Skin epidermis (tissue), 12 donors: Measurements from ENCODE around the gene HOXA4.

Source experiments
- H3K27ac ChIP-seq, 21 experiments: fragments of 200-600 bp; sonication (generic) in 11 of 21; one replicate each; pipeline ENCODE4 v1.5.0; 2020; ENCODE audit warnings: mild to moderate bottlenecking in 3 of 21, inconsistent platforms in 2 of 21, moderate library complexity in 2 of 21
- H3K4me3 ChIP-seq, 7 experiments: fragments of 200-600 bp; sonication (generic) in 2 of 7; one replicate each; pipeline ENCODE4 v1.5.0; 2020; ENCODE audit warnings: inconsistent platforms in 2 of 7, mild to moderate bottlenecking in 2 of 7, moderate library complexity in 1 of 7

The HOXA4 gene

DNA sequence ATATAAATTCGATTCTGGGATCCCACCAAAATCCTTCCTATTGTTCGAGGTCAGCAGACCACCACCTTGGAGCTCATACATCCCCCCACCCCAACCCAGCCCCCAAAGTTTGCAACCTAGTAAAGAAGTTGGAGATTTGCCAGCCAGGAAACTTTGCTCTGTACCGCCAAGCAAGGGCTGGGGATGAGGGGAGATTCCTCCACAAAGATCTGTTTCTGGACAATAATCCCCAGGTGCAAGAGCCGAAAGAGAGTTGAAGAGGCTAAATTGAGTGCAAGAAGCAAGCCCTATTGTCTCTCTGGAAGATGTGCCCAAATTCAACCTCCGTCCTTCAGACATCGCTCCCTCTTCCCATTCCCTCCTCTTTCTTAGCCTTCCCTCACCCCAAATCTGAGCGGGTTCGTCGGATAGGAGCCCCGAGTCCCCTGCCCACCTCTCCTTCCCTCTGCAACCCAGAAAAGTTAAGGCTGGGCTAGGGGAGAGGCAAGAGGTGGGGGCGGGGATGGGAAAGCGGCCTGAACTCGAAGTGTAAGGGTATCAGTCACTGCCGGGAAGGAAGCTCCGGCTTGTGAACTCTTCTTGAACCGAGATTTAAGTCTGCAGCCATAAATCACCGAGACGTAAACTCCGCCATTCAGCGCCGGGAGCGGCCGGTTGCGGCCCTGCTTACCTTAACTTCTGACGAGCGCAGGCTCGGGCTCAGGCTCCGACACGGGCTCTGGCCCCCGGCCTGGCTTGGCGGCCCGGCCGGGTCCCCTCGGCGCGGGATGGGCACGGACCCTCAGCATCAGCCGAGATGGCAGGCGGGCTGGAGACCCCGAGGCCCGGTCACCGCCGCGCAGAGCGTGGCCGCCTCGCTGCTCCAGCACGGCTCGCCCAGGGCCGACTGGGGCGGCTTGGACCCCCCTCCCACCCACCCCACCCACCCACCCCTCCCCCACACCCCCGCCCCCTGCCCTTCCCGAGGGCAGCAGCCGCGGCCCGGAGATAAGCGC lies 17.3 kb downstream of the HOXA4 start:
- peak overlapping the region; percentile 21 to 47 (median 38) for H3K4me3 ChIP-seq
- peak overlapping the region in 18 of 21 experiments; percentile 37 to 88 (median 78) for H3K27ac ChIP-seq

DNA sequence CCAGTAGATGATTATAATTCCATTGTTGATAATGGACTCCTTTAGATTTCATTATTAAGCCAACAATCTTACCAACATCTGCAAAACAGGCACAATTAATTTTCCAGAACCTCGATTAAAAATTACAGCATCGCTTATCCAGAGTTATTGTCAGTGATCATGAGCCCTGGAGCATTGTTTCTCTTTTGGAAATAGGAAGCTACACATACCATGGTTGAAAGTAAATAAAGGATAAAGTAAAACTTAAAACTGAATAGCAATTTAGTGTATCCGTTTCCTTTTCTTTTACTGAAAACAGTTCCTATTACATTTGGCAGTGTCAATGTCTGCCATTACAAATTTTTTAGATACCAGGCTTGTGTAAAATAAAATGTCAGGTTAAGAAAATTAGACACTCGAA lies 18.2 kb downstream of the HOXA4 start:
- Histone ChIP-seq H3K27ac (peak overlapping the region in 1 of 21 experiments; percentile 83), H3K4me3 (peak overlapping the region in 1 of 7 experiments; percentile 46)

DNA sequence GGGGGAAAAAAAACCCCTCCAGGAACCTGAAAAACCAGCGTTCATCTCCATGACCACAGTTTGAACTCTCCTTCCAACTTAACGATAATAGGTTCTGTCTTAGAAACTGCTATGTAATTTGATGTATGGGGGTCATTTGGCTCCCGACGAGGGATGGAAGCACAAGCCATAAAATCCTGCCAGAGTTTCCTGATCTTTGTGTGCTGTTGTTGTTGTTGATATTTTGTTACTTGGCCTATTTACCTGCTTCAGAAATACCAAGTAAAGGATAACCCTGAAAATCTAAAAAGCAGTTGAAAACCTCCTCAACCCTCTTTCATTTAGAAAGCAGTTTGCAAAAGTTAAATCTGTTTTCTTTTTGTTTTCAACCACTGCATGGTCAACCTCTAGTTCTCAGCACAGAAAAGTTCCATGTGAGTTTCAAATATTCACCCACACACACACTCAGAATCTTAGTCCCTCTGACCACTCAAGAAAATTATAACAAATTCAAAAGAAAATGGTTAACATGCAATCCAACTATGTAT lies 18.7 kb downstream of the HOXA4 start:
- peak overlapping the region in 4 of 21 experiments; percentile 15 to 58 (median 33) for H3K27ac ChIP-seq
- no peak overlapping the region for H3K4me3 ChIP-seq

- Histone ChIP-seq H3K4me3 (peak overlapping the region in 2 of 7 experiments; percentile 24 to 28), H3K27ac (peak overlapping the region in 6 of 21 experiments; percentile 13 to 67 (median 46))
Measured at GRCh38 chr7:27111042-27111750, 19.4 kb downstream of the HOXA4 start.

DNA sequence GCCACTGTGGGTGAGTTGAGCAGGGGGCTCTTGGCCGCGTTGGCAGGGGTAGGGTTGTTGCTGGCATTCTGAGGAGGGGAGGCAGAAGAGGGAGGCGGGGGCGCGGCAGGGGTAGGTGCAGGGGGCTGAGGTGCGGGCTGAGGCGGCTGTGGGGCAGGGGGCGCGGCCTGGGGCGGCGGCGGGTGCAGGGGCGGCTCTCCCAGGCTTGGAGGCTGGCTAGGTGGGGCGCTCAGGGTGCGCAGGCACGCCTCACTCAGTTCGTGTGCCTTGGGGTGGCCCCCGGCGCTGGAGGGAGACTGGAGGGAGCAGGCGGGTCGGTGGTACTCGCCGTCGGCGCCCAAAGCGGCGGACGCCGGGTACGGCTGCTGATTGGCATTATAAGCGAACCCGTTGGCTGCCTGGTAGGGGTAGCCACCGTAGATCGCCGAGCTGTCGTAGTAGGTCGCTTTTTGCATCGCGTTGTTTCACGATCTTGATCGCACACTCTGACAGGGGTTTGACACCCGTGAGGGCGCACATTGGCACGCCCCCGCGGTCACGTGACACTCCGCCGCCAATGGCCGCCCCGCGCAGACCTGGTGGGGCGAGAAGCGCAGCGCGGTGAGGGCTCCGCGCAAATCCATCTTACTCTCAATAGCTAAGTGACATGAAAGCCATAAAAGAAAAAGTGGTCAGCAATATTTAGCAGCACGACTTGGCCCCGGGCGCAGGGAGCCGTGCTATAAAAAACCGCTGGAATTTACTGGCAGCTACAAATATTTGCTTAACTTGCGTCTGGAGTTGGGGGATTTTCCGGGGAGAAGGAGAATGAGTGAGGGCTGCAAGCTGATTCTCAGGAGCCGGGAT lies 20.1 kb downstream of the HOXA4 start:
- H3K27ac ChIP-seq, result peak overlapping the region in 8 of 21 experiments; percentile 13 to 67 (median 50)
- H3K4me3 ChIP-seq, result peak overlapping the region in 5 of 7 experiments; percentile 3 to 28 (median 10)

DNA sequence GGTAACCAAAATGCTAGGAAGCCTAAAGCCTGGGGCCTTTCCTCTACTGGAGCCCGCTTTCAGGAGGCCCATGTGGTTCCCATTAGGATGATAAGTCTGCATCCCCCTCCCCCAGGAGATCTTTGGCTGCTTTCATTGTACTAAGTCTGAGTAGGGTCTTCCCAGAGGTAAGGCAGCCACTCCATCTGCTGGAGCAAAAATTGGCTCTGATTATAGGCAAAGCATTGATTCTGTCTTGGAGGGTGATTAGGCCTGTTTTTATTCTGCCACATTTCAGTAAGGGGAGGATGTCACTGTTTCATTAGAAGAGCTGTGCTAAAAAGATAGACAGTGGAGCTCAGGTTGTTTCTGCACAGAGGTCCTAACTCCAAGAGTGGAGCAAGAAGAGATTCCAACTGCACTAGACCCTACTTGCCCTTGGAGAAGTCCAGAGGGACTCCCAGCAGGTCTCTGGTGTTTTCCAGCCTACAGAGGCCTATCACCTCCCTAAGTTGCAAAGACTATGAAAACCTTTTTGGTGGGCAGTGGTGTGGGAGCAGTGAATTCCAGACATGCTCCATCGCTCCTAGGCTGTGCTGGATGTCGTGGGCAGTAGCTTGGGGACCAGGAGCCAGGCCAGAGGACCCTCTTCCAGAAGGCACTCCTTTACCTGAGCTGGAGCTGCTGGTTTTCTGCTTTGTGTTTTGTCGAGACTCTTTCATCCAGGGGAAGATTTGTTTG lies 20.9 kb downstream of the HOXA4 start:
- Histone ChIP-seq H3K27ac (peak overlapping the region in 2 of 21 experiments; percentile 50 to 66), H3K4me3 (no peak overlapping the region)

GRCh38 chr7:27108390-27109127 lies 22.0 kb downstream of the HOXA4 start:
- peak overlapping the region in 3 of 7 experiments; percentile 6 to 15 (median 13) for H3K4me3 ChIP-seq

GRCh38 chr7:27107391-27108381 lies 22.9 kb downstream of the HOXA4 start:
- Histone ChIP-seq H3K27ac (peak overlapping the region in 11 of 21 experiments; percentile 5 to 74 (median 54)), H3K4me3 (peak overlapping the region in 3 of 7 experiments; percentile 6 to 15 (median 13))

More at GRCh38 chr7:27108390-27109127, 22.0 kb downstream of the HOXA4 start:
- H3K27ac ChIP-seq, result peak overlapping the region in 11 of 21 experiments; percentile 5 to 74 (median 54)

- peak overlapping the region in 2 of 7 experiments; percentile 9 to 29 for H3K4me3 ChIP-seq
- H3K27ac ChIP-seq, result peak overlapping the region in 5 of 21 experiments; percentile 8 to 74 (median 28)
Measured at GRCh38 chr7:27106901-27107240, 23.7 kb downstream of the HOXA4 start.

DNA sequence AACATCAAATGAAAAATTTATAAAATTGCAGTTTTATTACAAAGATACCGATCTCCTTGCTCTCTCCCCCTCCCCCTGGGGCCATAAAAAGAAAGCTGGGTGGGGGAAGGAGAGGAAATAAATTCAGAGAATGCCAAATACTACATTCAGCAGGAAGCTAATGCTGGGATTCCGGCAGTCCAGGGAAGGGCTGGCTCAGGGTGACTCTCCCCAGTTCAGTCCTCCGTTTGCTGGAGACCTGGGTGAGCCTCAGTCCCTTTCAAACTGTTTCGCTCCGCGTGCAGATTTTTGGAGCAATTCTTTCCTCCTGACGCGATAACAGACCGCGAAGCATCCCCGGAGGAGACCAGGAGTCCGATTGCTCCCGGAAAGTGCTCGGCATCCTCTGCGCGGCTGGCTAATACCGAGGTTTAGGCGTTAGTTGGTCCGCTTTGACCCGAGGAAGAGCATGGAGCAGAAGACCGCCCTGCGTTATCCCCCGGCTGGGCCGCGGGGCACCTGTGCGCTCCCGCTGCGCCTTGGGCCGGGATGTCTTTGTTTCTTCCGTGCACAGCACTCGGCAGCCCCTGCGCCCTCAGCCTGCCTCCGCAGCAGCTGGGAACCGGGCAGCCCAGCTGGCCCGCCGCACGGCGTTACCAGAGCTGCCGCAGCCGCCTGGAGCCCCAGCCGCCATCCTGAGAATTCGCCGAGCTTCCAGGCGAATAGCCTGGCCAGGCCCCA lies 24.2 kb downstream of the HOXA4 start:
- H3K4me3 ChIP-seq, result peak overlapping the region in 2 of 7 experiments; percentile 9 to 29
- H3K27ac ChIP-seq, result peak overlapping the region in 6 of 21 experiments; percentile 8 to 74 (median 20)

GRCh38 chr7:27105301-27106031 lies 25.1 kb downstream of the HOXA4 start:
- Histone ChIP-seq H3K4me3 (no peak overlapping the region), H3K27ac (peak overlapping the region in 1 of 21 experiments; percentile 74)

GRCh38 chr7:27104341-27105058 lies 26.1 kb downstream of the HOXA4 start:
- H3K27ac ChIP-seq, result peak overlapping the region in 1 of 21 experiments; percentile 69
- no peak overlapping the region for H3K4me3 ChIP-seq

DNA sequence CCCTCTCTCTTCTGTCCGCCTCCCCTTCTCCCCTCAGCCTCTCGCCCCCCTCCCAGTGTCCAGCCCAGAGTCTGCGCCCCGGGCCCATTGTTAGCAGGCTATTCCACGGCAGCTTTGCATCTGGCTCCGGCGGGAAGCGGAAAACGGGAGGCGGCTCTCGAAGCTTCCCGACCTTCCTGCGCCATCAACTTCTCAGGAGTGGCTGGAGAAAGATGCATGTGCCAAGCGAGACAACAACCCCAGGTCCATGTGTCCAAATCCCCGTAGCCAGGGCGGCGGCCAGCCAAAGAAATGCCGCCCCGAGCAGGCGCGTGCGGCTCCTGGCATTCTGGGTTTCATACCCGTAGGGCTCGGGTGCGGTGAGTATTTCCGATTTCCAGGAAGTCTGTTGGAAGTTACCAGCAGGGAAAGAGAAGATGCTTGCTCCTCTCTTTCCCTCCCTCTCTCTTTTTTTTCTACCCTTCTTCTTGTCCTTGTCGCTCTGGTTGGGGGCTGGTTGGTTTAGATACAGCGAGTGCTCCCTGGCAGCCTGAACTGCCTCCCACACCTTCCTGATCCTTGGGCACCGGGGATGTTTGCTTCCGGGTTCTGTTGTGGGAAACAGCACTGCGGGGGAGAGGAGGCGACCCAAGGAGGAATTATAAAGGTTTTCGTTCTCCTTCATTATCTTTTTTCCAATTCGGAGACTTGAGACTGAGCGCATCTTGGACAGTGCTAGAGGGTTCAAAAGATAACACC lies 26.9 kb downstream of the HOXA4 start:
- peak overlapping the region in 6 of 7 experiments; percentile 1 to 42 (median 14) for H3K4me3 ChIP-seq

More for the DNA sequence above, 26.9 kb downstream of the HOXA4 start:
- H3K27ac ChIP-seq, result peak overlapping the region in 7 of 21 experiments; percentile 16 to 74 (median 46)
